Measurements from ENCODE around the gene MED29. TPM values are rescaled to one million over a fixed set of nuclear protein-coding genes. Genes with fewer than 3 reads are reported as not detected.

MED29 gene
- total and polyA plus RNA-seq, 12 donors = 36.1 to 221 (median 58.4) TPM

GRCh38 chr19:39350156-39350555 is 41.0 kb upstream of the MED29 start:
- no peaks in the 10 kb centered on the region for H3K9me3 ChIP-seq (replicated peaks in 1 of 3)
- peaks cover 0 to 34% of the 10 kb centered on the region in 2 donors for H3K36me3 ChIP-seq (replicated peaks in 1 of 2)
- DNase-seq = no peak
- peaks cover 0 to 39% of the 10 kb centered on the region in 2 donors for H3K4me1 ChIP-seq (replicated peaks in 1 of 2)
- no peaks in the 10 kb centered on the region for H3K27me3 ChIP-seq
- H3K27ac ChIP-seq = no peak overlapping the region
- H3K4me3 ChIP-seq = no peak overlapping the region
- no peak for TF ChIP-seq POLR2A (IDR thresholded peaks at IDR 0.05)
- TF ChIP-seq, protein P1, sequence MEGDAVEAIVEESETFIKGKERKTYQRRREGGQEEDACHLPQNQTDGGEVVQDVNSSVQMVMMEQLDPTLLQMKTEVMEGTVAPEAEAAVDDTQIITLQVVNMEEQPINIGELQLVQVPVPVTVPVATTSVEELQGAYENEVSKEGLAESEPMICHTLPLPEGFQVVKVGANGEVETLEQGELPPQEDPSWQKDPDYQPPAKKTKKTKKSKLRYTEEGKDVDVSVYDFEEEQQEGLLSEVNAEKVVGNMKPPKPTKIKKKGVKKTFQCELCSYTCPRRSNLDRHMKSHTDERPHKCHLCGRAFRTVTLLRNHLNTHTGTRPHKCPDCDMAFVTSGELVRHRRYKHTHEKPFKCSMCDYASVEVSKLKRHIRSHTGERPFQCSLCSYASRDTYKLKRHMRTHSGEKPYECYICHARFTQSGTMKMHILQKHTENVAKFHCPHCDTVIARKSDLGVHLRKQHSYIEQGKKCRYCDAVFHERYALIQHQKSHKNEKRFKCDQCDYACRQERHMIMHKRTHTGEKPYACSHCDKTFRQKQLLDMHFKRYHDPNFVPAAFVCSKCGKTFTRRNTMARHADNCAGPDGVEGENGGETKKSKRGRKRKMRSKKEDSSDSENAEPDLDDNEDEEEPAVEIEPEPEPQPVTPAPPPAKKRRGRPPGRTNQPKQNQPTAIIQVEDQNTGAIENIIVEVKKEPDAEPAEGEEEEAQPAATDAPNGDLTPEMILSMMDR (IDR thresholded peaks at IDR 0.05) = no peak
- intact Hi-C loops (cut with DNase I) = no loop called here
- WGBS, 4 donors = 95 to 97% (median 96%) methylated on average over 3 of the region's 3 CpGs

- Histone ChIP-seq H3K27me3 (no peaks in the 10 kb centered on the region), H3K4me3 (no peak overlapping the region), H3K4me1 (replicated peaks in 1 of 2) (peaks cover 7 to 41% of the 10 kb centered on the region in 2 donors), H3K27ac (peak overlapping the region in 1 of 5 donors; percentile 10), H3K9me3 (replicated peaks in 1 of 3) (no peaks in the 10 kb centered on the region), H3K36me3 (replicated peaks in 1 of 2) (peaks cover 0 to 49% of the 10 kb centered on the region in 2 donors)
- intact Hi-C loops (cut with DNase I) = no loop called here
- 53 to 69% (median 59%) methylated on average over 4 of the region's 4 CpGs for WGBS, 4 donors
- TF ChIP-seq, protein P1 (IDR thresholded peaks at IDR 0.05) = no peak
- TF ChIP-seq POLR2A (IDR thresholded peaks at IDR 0.05) = no peak
- DNase-seq = no peak
Measured at GRCh38 chr19:39351537-39352064, 39.6 kb upstream of the MED29 start.

GRCh38 chr19:39352381-39353255 is 38.6 kb upstream of the MED29 start:
- no peak overlapping the region for H3K27ac ChIP-seq
- WGBS, 4 donors = 82 to 84% (median 84%) methylated on average over 12 of the region's 12 CpGs
- H3K36me3 ChIP-seq (replicated peaks in 1 of 2) = peaks cover 0 to 59% of the 10 kb centered on the region in 2 donors

GRCh38 chr19:39355253-39355652 is 35.9 kb upstream of the MED29 start:
- peaks cover 0 to 76% of the 10 kb centered on the region in 2 donors for H3K36me3 ChIP-seq (replicated peaks in 1 of 2)
- no peaks in the 10 kb centered on the region for H3K9me3 ChIP-seq (replicated peaks in 1 of 3)
- intact Hi-C loops (cut with DNase I) = no loop called here
- H3K4me3 ChIP-seq = no peak overlapping the region
- H3K27ac ChIP-seq = peak overlapping the region in 2 of 5 donors; percentile 43 to 74
- no peaks in the 10 kb centered on the region for H3K27me3 ChIP-seq
- H3K4me1 ChIP-seq (replicated peaks in 1 of 2) = peaks cover 7 to 18% of the 10 kb centered on the region in 2 donors
- 90 to 93% (median 92%) methylated on average over 5 of the region's 5 CpGs for WGBS, 4 donors
- DNase-seq = no peak
- TF ChIP-seq, protein P1 (IDR thresholded peaks at IDR 0.05) = no peak
- no peak for TF ChIP-seq POLR2A (IDR thresholded peaks at IDR 0.05)

More at GRCh38 chr19:39352381-39353255, 38.6 kb upstream of the MED29 start:
- H3K4me1 ChIP-seq (replicated peaks in 1 of 2) = peaks cover 7 to 30% of the 10 kb centered on the region in 2 donors
- no peak for TF ChIP-seq POLR2A (IDR thresholded peaks at IDR 0.05)
- TF ChIP-seq, protein P1 (IDR thresholded peaks at IDR 0.05) = no peak
- no peak overlapping the region for H3K4me3 ChIP-seq
- H3K9me3 ChIP-seq (replicated peaks in 1 of 3) = no peaks in the 10 kb centered on the region
- intact Hi-C loops (cut with DNase I) = no loop called here
- H3K27me3 ChIP-seq = no peaks in the 10 kb centered on the region
- DNase-seq = no peak

Measured in adrenal gland (tissue), 12 donors.